NCI-H1105 (cell line): ENCODE data around the gene RAPGEF1.
A peak's percentile ranks its signal among the peaks of the same experiment; 100 is the strongest.

Source experiments
- DNase-seq: peaks from one replicate; lab custom pipeline; 2025; lab: John Stamatoyannopoulos, UW

RAPGEF1 gene

GRCh38 chr9:131642496-131643083 lies 97.3 kb downstream of the RAPGEF1 start:
- no peak for DNase-seq

- DNase-seq = no peak
Measured at GRCh38 chr9:131641618-131642495, 98.0 kb downstream of the RAPGEF1 start.

- DNase-seq = no peak
Measured at GRCh38 chr9:131640438-131641137, 99.3 kb downstream of the RAPGEF1 start.

DNA sequence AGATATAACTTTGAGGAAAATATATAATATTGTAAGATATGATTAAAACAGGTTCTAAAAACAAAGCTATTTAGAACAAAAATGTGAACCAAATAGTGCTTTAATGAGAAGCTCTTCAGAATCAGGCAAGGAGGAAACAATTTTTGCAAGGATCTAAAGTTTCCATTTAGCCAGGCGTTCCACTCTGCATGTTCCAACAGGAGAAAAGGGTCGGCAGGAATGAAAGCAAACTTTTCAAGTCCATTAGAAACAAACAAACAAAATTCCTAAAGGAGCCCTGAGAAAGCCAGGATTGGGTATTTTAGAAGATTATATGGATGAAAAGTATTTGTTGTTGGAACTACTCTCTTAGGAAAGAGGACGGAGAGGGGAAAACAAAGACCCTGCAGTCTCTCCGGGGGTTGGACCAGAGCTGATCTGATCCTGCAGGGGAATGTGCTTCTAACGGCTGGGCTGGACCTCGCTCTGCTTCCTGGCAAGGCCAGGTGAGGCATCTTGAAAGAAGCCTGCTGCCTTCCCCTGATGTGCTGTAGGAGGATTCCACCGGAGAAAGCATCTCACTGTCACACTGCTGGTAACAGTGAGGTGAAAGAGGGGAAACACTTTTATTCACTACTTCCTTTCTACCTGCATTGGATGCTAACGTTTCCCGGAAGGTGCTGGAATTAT lies 100.0 kb downstream of the RAPGEF1 start:
- DNase-seq = no peak

- DNase-seq = no peak
Measured at GRCh38 chr9:131636593-131636992, 103.3 kb downstream of the RAPGEF1 start.

DNA sequence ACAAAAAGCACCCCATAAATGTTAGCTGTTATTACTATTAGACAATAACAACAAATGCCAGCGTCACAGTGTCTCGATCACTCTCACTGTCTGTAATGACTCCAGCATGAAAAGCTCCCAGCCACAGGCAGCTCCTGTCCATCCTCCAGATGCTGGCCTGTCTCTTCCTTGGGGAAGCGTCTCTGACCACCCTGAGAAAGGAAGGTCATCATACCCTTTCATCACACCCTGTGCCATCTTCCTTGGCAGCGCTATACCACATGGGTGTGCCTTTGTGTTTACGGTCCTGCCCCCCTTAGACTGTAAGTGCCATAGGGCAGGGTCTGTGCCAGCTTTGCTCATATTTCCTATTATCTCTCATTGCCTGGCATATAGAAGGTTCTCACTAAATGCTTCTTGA lies 104.0 kb downstream of the RAPGEF1 start:
- no peak for DNase-seq

DNA sequence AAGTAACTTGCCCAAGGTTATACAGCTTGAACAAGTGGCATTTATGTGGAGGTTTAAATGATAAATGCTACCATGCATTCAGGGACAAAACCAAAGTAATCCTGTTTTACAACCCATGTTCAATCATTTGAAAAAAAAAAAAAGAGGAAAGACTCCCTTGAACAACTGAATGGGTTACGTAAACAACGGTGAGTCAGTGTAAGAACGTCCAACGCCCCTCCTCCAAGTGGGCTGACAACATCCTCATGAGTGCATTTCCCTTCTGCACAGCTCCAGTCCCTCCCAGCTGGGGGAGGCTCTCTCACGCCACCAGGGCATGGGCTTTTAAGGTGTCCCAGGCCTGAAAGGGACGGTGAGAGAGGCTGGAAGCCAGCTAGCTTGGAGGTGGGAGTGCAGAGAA lies 104.6 kb downstream of the RAPGEF1 start:
- no peak for DNase-seq

- peak; percentile 67 for DNase-seq
Measured at GRCh38 chr9:131633491-131634031, 106.3 kb downstream of the RAPGEF1 start.

- no peak for DNase-seq
Measured at GRCh38 chr9:131631306-131631705, 108.6 kb downstream of the RAPGEF1 start.

GRCh38 chr9:131630205-131630831 lies 109.6 kb downstream of the RAPGEF1 start:
- no peak for DNase-seq

- DNase-seq = no peak
Measured at GRCh38 chr9:131629825-131630204, 110.1 kb downstream of the RAPGEF1 start.

DNA sequence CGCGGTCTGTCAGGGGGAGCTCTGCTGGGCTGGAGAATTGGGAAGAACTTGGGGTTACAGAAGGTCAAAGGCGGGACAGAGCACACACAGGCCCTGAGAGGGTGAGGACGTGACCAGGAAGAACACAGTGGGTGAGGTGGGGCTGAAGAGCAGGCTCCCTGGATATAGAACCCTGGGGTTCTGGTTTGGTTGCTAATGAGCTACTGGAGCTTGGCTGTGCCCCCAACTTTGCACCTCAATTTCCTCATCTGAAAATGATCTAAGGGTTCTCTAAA lies 110.7 kb downstream of the RAPGEF1 start:
- no peak for DNase-seq

GRCh38 chr9:131628459-131629225 lies 111.2 kb downstream of the RAPGEF1 start:
- no peak for DNase-seq

DNA sequence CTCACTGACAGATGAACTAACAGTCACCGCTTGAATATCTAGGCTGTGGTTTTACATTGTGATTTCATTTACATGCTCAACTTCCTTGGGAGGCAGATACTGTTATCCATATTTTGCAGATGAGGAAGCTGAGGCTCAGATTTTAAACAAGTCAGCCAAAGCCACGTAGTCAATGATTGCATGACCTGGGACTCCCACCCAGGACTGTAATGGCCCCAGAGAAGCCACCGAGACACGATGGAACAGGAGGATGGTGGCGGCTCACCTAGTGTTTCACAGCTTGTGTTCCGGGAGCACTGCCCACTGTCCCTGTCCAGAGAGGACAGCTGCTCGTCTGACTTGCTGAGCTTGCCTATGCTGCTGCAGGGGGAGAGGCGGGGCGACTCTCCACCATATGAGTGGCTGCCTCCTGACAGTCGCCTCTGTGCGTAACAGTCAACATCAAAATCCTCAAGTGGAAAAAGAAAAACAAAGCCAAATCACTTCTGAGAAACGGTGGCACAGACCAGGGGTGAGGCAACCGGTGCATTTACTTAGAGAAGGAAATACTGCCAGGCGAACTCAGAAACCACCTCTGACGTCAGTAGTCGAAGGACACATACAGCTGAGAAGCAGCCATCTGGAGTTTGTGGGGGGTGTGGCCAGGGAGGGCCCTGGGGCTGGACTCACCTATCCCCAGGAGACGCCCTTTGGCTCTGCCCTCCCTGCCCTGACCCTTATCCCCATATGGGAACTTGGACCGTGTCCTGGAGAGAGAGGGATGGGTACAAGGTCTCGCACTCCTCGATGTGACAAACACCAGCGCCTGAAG lies 112.0 kb downstream of the RAPGEF1 start:
- no peak for DNase-seq

- DNase-seq = no peak
Measured at GRCh38 chr9:131627326-131627647, 112.6 kb downstream of the RAPGEF1 start.

GRCh38 chr9:131625790-131626670 lies 113.8 kb downstream of the RAPGEF1 start:
- no peak for DNase-seq

- no peak for DNase-seq
Measured at GRCh38 chr9:131625508-131625787, 114.4 kb downstream of the RAPGEF1 start.

DNA sequence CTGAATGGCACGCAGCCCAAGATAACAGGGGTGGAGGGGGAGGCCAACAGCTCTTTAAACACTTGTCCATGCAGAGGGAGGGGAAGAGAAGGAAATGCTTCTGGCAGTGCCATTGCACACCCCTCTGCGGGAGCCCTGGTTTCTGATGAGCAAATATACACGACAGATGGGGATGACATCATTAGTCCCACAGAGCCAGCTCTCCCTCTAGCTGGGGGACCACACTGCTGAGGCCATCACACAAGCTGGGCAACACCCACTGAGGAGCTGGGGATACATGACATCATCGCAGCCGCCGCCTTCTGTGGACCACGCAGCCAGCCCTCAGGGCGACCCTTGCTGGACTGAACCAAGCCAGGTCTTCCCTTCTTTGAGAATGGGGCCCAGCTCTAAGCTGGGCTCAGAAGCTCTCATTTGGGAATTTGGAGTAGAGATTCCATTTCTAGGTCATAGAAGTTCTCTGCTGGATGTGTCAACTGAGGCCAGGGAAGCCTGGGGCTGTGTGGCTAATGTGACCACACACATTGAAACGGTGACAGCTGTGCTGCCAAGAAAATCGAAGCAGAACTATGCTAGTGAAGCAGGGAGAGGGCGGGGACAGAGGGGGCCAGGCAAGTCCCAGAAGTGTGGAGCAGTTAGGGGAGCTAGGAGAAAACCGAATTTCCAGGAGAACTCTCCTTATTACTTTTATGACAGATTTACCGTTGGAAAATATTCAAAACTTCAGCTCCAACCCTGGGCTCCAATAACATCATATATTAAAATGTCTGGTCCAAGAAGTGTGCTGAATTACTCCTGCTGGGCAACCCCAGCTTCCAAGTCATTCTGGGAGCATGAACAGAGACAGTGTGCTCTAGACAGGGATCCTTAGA lies 115.0 kb downstream of the RAPGEF1 start:
- no peak for DNase-seq
